GM19467 (cell line): ENCODE results near the gene NPBWR2.
"Not testable (repeated sequence)": the region's sequence is repeated elsewhere in the genome, so short reads cannot be mapped to it uniquely, and the experiment has no call there.

Source experiments
- ATAC-seq: cut with Tn5 transposase; IDR thresholded peaks from one replicate; pipeline ENCODE4 v1.9.1; 2021; ENCODE audit warnings: mild to moderate bottlenecking, moderate library complexity; ENCODE audit not compliant: unreplicated experiment

The NPBWR2 gene

DNA sequence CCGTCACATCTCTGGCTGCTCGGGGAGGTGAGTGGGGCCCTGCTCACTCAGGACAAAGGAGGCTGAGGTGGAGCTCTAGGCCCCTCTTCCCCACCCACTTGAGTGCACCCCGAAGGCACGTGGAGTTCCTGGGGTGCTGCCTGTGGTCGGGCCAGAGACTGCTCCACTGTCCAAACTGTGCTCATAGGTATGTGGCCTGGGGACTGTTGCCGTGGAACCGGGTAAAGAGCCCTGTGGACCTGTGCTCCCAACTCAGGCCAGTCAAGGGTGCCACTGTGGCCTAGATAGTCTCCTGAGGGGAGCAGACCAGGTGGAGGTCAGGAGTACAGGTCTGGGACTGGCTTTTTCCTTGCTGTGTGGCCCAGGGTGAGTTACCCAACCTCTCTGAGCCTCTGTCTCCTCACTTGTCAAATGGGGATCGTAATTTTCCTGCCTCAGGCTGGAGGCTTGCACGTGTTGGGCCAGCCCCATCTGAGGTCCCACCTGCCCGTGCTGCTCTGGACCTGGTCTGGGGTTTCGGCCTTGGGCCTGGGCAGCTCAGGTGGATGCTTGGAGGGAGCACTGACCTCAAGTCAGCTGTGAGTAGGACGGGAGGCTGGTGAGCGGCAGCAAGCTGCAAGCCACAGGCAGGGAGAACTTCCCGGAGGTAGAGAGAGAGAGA lies 12.4 kb upstream of the NPBWR2 start:
- ATAC-seq: no peak

DNA sequence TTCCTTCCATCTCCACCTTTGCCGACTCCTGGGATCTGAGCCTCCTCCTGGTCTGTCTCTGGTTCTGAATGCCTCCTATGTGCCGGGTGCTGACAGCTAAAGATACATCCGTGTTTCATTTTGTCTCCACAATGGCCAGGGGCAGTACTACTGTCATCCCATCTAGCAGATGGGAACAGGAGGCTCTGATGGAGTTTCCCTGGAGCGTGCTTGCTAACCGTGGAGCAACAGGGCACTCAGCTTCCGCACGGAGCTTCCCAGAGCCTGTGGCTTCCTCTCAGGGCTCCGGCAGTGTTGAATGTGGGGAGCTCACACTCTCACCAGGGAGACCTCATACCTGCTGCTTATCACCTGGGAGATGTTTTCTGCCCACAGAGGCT lies 11.9 kb upstream of the NPBWR2 start:
- no peak for ATAC-seq

DNA sequence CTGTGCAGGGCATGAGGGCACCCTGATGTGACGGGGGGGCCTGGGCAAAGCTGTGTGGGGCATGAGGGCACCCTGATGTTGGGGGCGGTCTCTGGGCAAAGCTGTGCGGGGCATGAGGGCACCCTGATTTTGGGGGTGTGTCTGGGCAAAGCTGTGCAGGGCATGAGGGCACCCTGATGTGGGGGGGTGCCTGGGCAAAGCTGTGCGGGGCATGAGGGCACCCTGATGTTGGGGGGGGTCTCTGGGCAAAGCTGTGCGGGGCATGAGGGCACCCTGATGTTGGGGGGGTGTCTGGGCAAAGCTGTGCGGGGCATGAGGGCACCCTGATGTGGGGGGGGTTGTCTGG lies 10.0 kb upstream of the NPBWR2 start:
- ATAC-seq: not testable (repeated sequence)

DNA sequence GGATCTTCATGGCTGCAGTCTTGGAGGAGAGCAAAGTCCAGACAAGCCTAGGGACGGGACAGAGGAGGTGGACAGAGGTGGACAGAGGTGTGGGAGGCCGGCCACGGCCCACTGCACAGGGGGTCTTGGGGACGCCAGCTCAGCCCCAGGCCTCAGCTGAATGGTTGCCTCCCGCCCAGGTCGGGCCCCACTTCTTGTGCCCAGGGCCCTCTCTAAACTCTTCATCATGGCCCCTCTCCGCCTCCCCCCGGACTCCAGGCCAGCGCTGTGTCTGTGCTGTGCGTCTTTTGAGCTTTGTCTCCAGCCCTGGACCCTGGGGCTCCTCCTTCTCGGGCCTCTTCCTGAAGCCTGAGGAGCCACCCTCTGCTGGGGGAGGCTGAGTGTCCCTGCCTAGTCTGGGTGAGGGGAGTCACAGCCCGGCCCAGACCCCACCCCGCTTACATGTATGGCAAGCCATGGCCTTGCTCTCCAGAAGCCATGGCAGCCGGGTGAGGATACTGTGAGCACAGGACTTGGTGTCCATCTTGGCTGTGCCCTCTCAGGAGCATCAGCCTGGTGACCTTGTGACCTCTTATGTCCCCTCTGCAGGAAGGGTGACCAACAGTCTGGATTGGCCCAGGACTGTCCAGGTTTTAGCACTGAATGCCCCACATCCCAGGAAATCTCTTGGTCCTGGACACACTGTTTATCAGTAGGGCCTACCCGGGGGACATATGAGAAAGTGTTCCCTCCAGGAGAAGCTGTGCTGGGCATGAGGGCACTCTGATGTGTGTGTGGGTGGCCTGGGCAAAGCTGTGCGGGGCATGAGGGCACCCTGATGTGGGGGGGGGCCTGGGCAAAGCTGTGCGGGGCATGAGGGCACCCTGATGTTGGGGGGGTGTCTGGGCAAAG lies 9.4 kb upstream of the NPBWR2 start:
- no peak for ATAC-seq

DNA sequence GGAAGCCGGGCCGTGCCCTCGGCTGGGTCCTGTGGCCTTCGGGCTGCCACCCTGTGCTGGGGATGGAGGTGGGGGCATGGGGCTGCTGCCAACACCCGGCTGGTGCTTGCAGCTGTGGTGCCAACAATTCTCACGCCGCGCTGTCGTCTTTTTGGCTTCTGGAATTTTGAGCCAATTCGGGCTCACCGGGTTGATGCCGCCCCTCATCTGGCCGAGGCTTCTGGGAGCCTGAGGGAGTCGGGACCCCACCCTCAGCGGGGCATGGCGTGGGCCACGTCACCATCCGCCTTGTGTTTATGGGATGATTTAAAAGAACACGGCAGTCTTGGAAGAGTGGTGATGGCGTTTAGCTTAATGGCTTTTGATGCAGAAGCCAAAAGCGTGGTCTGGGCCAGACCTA lies 8.7 kb upstream of the NPBWR2 start:
- ATAC-seq: no peak

DNA sequence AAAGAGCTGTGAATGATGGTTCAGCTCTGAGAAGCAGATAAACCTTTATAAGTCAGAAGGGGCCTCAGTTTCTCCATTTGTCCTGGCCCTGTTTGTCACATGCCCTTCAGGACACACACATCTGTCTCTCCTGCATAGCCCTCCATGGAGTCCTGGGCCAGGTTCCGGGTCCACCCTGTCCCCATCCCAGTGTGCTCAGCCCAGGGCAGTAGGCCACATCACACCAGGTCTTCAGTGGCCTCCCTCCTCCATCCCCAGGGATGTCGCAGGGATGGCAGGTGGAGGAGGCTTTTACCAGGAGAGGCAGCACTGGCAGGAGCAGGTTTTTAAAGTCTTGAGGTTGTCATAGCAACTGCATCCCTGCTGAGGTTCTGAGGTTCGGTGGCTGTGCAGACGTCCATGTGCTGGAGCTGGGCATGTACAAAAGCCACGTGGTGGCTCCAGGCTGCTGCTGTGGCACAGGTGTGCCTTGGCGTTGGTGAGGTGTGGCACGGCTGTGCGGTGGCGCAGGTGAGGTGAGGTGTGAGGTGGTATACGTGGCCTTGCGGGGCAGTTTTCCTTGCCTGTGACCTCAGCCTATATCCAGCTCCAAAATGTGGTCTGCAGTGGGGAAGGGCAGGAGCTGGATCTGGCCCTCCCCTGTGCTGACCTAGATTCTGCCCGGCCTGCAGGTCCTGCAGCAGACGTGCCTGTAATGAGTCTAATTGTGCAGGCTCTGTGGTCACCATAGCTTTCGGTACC lies 8.0 kb upstream of the NPBWR2 start:
- no peak for ATAC-seq

DNA sequence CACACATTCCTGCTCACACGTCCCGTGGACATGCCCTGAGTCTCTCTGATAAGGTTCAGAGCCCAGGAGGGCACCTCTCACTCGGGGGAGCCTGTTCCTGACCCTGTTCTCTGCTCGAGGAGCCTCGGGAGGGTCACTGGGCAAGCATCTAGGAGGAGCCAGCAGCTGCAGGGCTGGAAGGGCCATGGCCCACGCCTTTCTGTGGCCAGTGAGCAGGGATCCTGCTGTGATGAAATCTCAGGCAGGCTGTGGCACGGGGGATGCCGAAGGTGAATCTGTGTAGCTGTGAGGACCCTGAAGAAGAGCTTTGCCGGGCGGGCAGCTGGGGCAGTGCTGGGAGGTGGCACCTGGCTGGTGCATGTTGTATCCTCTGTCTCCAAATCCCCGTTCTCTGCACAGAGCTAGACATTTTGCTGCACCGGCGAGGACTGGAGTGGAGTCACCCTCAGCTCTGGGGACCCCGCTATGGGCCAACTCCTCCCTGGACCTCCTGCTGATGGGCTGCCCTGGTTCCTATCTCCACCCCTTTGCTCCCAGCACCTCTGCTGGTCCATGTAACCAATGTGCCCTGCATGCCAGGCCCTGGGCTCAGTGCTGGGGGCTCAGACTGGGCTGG lies 7.1 kb upstream of the NPBWR2 start:
- no peak for ATAC-seq

DNA sequence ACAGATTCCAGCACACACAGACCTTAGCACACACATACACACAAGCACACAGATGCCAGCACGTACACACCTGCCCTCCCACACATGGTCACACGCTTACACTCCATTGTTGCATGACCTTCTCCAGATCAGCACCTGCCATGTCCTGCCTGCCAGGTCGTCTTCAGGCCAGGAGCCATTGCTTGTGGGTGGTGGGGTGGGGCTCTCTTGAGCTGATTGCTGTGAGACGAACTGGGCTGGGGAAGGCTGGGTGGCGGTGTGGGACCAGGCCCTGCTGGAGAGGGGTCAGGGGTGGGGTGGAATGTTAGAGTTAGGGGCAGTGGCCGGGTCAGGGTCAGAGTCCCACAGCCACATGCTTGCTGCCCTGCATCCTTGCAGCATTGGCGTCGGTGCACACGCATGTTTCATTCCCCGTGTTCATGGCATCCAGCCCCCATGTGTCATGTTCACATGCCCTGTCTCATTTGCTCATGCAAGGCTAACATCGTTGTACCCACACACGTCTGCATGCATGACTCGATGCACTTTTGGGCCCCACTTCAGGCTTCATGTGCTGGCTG lies 6.5 kb upstream of the NPBWR2 start:
- no peak for ATAC-seq

DNA sequence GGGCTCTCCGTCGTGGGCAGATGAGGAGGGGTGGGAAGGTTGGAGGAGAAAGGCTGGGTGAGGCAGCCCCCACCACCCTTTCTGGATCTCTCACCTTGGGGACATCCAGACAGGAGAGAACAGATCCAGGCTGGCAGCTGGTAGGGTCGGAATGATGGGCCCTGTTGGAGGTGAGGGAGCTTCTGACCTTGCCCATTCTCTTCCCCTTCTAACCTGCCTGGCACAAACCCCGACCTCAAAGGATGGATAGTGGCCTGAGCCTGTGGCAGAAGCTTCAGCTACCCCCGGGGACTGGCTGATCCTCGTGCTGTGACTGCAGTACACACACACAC lies 6.0 kb upstream of the NPBWR2 start:
- ATAC-seq: no peak

DNA sequence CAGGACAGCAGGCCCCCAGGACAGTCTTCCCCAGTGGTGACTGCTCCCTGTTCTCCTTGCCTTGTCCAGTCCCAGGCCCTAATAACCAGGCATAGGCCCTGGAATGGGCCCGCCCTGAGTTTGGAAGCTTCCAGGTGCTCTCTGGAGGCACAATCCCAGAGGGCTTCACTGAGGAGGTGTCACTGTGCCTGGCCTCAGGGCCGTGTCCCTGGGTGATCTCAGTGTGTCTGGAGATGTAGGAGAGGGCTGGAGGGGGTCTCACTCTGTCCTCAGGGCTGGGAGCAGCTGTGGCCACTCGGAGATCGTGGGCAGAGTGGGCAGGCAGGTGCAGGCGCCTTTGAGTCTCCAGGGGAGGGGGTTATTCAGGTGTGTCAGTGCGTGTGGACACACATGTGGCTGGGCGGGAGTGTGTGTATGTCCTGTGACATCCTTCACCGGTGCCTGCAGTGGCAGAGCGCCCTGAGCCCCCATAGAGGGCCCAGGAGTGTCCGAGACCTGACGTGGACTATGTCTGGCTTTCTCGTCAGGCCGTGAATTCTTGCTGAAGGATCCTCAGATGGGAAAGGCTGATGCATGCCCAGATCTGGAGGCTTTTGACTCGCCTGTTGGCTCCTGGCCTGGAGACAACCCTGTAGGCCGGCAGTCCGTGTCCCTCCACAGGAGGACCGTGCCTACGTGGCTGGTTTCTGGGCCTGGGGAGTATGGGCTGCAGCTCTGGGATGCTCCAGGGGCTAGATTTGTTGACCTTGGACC lies 5.5 kb upstream of the NPBWR2 start:
- no peak for ATAC-seq

DNA sequence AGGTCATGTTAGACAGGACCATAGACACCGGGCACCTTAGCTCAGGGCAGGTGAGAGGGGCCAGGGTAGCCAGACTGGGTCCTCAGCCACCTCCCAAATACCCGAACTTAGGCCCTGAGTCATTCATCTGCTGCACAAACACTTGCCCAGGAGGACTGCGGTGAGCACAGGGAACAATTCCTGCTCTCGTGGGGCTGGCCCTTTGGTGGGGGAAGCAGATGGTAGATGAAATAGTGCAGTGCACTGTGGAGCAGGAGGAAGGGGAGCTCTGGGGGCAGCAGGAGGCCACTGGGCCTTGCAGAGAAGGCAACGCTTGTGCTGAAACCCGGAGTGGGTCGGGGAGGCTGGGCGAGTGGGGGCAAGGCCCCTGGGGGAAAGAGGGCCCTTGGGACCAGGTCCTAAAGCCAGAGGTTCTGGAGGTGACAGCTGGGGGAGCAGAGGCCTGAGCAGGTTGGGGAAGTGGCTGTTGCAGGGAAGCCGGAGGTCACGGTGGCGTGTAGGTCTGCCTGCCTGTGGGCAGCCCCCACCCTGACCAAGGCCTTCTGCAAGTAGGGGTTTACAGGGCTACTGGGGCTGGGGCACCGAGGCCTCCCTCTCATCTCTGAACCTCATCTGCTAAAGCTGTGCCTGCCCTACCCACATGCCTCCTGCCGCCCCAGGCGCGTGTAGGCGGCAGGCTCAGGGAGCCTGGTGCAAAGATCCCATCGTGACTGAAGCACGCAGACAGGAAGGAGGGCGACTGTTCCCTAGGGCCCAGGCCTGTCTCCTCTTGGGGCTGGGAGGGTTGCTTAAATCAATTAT lies 4.7 kb upstream of the NPBWR2 start:
- no peak for ATAC-seq

DNA sequence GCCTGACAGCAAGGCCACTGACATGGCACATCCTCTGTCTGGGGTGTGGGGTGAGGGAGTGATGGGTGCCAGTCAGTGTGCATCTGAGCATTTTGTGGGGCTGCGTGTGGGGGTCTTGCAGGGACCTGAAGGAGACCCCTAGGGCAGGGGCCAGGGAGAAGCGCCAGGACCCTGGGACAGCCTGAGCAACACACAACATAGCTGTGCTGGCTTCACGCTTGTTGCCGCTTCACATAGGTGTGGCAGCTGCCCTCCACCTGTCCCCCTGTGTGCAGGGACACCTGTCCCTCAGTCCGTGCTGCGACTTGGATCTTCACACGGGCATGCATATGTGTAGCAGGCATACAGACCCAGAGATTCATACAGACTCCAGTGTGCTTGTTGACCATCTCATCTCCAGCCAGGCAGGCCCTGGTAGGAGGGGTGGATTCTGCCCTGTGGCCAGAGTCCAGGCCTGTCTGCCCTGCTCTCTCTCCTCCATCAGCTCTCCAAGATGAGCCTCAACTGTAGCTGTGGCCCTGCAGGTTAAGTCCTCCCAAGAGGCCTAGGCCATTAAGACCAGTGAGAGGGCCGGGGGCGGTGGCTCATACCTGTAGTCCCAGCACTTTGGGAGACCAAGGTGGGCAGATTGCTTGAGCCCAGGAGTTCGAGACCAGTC lies 3.2 kb upstream of the NPBWR2 start:
- ATAC-seq: no peak

DNA sequence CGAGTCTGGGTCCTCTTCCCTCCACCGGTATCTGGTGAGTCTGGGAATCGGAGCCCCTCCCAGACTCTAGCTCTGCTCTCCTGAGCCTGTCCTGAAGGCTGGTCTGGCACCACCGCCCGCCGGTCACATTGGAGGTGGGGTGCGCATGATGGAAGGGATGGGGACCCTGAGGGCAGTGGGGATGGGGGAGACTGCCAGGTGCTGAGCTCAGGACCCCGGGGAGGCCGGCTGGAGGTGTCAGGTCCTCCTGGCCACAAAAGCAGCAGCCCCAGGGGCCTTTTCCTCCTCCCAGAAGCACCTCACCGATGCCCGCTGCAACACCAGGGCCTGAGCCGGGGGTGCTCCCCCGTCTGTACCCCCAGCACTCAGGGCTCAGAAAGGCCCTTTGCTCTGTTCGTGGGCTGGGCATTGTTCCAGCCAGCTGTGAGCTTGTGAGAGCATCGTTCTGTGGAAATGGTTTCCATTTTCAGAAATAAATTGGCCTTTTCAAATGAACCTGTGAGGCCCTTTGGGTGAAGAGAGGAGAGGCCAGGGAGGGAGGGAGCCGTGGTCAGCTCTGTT lies 2.5 kb upstream of the NPBWR2 start:
- ATAC-seq: no peak

DNA sequence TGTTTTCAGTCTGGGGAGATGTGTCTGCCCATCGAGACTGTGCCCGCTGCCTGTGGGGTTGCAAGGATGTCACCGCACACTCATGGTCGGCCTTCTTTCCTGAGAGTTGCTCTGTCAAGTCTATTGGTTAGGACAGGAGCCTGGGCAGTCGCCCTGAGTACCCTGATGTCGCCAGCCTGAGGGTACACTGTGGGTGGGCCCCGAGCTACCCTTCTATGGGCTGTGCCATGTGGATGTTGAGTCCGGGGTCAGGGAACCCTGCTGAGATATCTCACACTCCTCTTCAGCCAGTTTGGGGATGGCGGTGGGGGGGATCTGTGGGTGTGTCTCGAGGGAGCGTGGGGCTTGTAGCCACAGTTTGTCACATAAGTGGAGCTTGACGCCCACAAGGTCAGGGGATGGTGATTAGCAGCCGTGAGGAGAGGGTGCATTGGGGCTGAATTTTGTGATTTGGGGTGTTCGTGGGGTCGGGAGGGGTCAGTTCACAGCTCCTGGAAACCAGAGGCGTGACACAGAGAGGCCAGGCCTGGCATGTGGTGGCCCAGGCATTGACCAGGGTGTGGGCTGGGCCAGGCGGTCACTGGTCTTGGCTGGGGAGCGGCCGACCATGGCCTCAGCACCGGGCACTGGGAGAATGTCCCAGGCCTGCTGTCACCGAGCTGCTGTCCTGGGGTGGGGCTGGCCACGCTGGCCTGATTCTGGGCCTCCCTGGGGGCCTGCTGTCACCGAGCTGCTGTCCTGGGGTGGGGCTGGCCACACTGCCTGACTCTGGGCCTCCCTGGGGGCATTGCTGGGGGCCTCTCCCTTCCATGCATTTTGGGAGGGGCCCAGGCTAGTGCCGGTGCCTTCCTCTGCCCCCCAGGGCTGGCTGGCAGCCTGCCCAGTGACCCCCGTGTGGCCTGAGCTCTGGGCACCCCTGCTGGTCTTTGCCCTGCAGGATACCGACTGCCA lies 1.6 kb upstream of the NPBWR2 start:
- no peak for ATAC-seq

DNA sequence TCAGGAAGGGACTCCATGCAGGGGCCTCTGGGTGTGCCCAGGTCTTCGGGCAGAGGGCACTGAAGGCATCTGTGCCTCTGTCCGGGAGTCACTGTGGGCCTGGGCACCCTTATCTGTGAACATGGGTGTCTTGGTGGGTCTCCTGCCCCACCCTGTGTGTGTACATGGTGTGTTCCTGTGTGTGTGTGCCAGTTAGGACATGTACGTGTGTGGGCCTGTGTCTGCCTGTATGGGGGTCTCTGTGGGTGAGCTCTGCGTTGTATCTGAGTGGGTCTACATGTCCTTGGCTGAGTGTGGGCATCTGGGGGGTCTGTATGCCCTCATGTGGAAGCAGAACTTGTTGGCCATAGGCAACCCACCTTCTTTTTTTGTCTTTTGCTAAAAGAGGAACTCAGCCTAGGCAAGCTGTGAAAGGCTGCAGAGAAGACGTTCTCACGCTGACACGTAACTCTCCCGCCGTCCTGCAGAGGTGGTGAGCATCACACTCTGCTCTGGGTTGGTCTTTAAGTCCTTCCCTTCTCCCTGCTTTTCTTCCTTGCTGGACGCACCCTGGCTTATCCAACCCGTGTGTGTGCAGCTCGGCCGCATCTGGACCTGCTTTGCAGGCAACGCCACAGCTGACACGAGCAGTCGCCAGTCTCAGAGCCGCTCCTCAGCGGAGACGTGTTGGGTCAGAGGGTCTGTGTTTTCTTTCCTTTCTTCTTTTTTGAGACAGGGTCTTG lies 532 bp upstream of the NPBWR2 start:
- no peak for ATAC-seq

DNA sequence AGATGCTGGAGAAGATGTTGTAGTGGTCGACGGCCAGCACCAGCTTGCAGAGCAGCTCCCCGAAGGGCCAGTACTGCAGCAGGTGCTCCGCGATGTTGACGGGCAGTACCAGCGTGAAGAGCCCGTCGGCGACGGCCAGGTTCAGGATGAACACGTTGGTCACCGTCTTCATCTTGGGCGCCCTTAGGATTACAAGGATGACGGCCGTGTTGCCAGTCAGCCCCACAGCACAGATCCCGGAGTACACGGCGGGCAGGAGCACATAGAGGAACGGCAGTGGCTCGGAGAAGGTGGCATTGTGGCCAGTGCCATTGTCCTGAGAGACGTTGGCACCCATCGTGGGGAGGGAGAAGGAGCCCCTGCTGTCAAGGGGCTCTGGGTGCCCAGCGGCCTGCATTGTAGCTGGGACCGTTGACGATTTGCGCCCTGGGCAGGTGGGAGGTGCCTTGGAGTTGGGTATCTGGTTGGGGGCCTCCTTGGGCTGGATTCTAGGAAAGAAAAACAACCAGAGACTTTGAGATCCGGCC lies 867 bp downstream of the NPBWR2 start:
- no peak for ATAC-seq

DNA sequence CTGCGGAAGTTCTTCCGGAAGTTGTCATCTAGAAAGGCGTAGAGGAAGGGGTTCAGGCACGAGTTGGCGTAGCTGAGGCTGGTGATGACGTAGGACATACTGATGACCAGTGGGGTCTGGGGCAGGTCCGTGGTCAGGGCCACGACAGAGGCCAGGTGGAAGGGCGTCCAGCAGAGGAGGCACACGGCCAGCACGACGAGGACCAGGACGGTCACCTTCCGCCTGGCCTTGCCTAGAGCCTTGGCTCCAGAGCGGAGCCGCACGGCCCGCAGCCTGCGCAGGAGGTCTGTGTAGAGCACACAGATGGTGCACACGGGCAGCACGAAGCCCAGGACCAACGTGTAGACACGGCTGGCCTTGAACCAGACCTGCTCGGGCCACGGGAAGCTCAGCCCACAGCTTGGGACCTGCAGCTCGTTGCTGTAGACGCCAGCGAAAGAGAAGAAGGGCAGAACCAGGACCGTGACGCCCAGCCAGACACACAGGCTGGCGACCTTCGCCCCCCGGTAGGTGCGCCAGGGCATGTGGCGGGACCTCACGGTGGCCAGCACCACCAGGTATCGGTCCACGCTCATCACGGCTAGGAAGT lies 1.4 kb downstream of the NPBWR2 start:
- no peak for ATAC-seq
